ENCODE measurements around the gene EPB41L4A.
"Not testable (repeated sequence)": the region's sequence is repeated elsewhere in the genome, so short reads cannot be mapped to it uniquely, and the experiment has no call there.

The EPB41L4A gene

GRCh38 chr5:112208195-112208594 is 210.9 kb downstream of the EPB41L4A start:
- not testable (repeated sequence) for H3K4me3 ChIP-seq (ENCODE audit: low read depth, low read length); H3K9me3 ChIP-seq (ENCODE audit: control insufficient read depth, insufficient read depth, low read length); H3K9ac ChIP-seq (ENCODE audit: low read depth, low read length); H3K27ac ChIP-seq (ENCODE audit: low read depth, low read length); H3K36me3 ChIP-seq (ENCODE audit: control insufficient read depth, insufficient read depth, low read length); H3K27me3 ChIP-seq (ENCODE audit: control insufficient read depth, insufficient read depth, low read length)
- H3K4me1 ChIP-seq (ENCODE audit: control insufficient read depth, insufficient read depth, low read length), result peaks cover 31% of the 10 kb centered on the region

- Histone ChIP-seq H3K36me3 (ENCODE audit: control insufficient read depth, insufficient read depth, low read length) (no peaks in the 10 kb centered on the region), H3K27ac (ENCODE audit: low read depth, low read length) (peak overlapping the region; percentile 85), H3K27me3 (ENCODE audit: control insufficient read depth, insufficient read depth, low read length) (no peaks in the 10 kb centered on the region), H3K4me3 (ENCODE audit: low read depth, low read length) (peak overlapping the region; percentile 38), H3K9ac (ENCODE audit: low read depth, low read length) (peak overlapping the region; percentile 7; the same call in 1 of the 2 replicates), H3K4me1 (ENCODE audit: control insufficient read depth, insufficient read depth, low read length) (peaks cover 31% of the 10 kb centered on the region), H3K9me3 (ENCODE audit: control insufficient read depth, insufficient read depth, low read length) (no peaks in the 10 kb centered on the region)
Observed at GRCh38 chr5:112205846-112206245, 213.2 kb downstream of the EPB41L4A start.

DNA sequence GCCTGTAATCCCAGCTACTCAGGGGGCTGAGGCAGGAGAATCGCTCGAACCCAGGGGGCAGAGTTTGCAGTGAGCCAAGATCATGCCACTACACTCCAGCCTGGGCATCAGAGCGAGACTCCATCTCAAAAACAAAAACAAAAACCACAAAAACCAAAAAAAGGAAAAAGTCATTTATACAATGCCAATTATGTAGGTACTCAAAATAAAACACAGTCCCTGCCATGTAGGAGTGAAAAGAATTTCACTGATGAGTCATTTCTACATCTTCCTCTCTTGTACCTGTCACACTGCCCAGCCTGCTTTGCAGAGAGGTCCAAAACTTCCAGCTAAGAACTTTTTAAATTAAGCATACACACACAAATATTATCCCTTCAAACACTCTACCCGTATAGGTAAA is 215.8 kb downstream of the EPB41L4A start:
- Histone ChIP-seq H3K36me3 (ENCODE audit: control insufficient read depth, insufficient read depth, low read length) (no peaks in the 10 kb centered on the region), H3K9ac (ENCODE audit: low read depth, low read length) (no peak overlapping the region), H3K4me1 (ENCODE audit: control insufficient read depth, insufficient read depth, low read length) (peaks cover 31% of the 10 kb centered on the region), H3K27me3 (ENCODE audit: control insufficient read depth, insufficient read depth, low read length) (no peaks in the 10 kb centered on the region), H3K9me3 (ENCODE audit: control insufficient read depth, insufficient read depth, low read length) (no peaks in the 10 kb centered on the region), H3K4me3 (ENCODE audit: low read depth, low read length) (no peak overlapping the region), H3K27ac (ENCODE audit: low read depth, low read length) (no peak overlapping the region)

DNA sequence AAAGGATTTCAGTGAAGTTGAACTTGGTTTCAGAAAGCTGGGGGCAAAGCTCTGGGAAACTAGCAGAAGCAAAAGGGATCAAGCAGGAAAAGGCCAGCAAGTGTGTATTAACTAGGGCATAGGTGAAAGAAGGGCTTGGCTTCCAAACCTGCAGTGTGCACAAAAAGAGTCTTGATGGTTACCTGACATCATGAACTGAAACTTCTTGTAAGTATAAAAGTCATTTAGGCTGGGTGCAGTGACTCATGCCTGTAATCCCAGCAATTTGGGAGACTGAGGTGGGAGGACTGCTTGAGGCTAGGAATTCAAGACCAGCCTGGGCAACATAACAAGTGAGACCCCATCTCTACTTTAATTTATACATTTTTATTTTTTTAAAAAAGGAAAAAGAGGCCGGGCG is 216.4 kb downstream of the EPB41L4A start:
- Histone ChIP-seq H3K27ac (ENCODE audit: low read depth, low read length) (no peak overlapping the region), H3K36me3 (ENCODE audit: control insufficient read depth, insufficient read depth, low read length) (no peaks in the 10 kb centered on the region), H3K9me3 (ENCODE audit: control insufficient read depth, insufficient read depth, low read length) (no peaks in the 10 kb centered on the region), H3K9ac (ENCODE audit: low read depth, low read length) (no peak overlapping the region), H3K27me3 (ENCODE audit: control insufficient read depth, insufficient read depth, low read length) (no peaks in the 10 kb centered on the region), H3K4me1 (ENCODE audit: control insufficient read depth, insufficient read depth, low read length) (peaks cover 31% of the 10 kb centered on the region), H3K4me3 (ENCODE audit: low read depth, low read length) (no peak overlapping the region)

- no peaks in the 10 kb centered on the region for H3K36me3 ChIP-seq (ENCODE audit: control insufficient read depth, insufficient read depth, low read length)
- no peaks in the 10 kb centered on the region for H3K9me3 ChIP-seq (ENCODE audit: control insufficient read depth, insufficient read depth, low read length)
- no peak overlapping the region for H3K4me3 ChIP-seq (ENCODE audit: low read depth, low read length)
- peaks cover 21% of the 10 kb centered on the region for H3K4me1 ChIP-seq (ENCODE audit: control insufficient read depth, insufficient read depth, low read length)
- no peaks in the 10 kb centered on the region for H3K27me3 ChIP-seq (ENCODE audit: control insufficient read depth, insufficient read depth, low read length)
- H3K27ac ChIP-seq (ENCODE audit: low read depth, low read length), result no peak overlapping the region
- H3K9ac ChIP-seq (ENCODE audit: low read depth, low read length), result no peak overlapping the region
Observed at GRCh38 chr5:112201141-112201540, 217.9 kb downstream of the EPB41L4A start.

DNA sequence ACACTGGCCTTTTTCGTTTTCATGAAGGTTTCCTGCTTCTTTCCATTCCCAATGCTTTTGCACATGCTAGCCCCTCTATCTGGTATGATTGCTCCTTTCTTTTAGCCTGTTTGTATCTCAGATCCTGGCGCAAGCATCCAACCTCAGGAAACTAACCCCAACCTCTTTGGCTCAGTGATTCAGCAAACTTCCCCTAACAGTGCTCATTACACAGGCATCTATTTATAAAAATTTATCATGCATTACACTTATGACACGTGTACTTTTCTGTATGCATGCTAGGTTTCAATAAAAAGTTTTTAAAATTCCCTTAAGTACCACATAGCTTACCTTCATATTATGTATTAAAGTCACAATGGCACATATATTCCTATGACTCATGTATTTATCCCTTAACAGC is 218.9 kb downstream of the EPB41L4A start:
- H3K27me3 ChIP-seq (ENCODE audit: control insufficient read depth, insufficient read depth, low read length), result no peaks in the 10 kb centered on the region
- no peaks in the 10 kb centered on the region for H3K36me3 ChIP-seq (ENCODE audit: control insufficient read depth, insufficient read depth, low read length)
- peaks cover 11% of the 10 kb centered on the region for H3K4me1 ChIP-seq (ENCODE audit: control insufficient read depth, insufficient read depth, low read length)
- no peak overlapping the region for H3K4me3 ChIP-seq (ENCODE audit: low read depth, low read length)
- H3K9me3 ChIP-seq (ENCODE audit: control insufficient read depth, insufficient read depth, low read length), result no peaks in the 10 kb centered on the region
- H3K9ac ChIP-seq (ENCODE audit: low read depth, low read length), result no peak overlapping the region
- H3K27ac ChIP-seq (ENCODE audit: low read depth, low read length), result no peak overlapping the region

DNA sequence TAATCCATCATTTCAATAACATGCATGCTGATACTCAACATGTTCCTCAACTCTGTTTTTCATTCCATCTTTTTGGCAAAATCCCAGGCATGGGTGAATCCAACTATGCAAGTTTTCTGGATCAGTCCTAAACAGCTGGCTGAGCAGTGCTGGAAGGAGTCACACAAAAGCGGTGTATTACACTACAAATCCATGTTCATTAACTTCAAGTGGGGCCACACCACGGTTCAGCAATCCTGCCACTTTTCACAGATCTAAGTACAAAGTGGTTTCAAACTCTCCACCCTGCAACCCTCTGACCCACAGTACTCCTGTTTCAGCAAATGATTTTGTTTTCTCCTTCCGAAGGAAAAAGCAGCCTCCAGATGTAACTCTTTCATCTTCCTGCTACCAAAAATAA is 222.5 kb downstream of the EPB41L4A start:
- no peaks in the 10 kb centered on the region for H3K36me3 ChIP-seq (ENCODE audit: control insufficient read depth, insufficient read depth, low read length)
- no peaks in the 10 kb centered on the region for H3K4me1 ChIP-seq (ENCODE audit: control insufficient read depth, insufficient read depth, low read length)
- H3K4me3 ChIP-seq (ENCODE audit: low read depth, low read length), result no peak overlapping the region
- no peak overlapping the region for H3K9ac ChIP-seq (ENCODE audit: low read depth, low read length)
- H3K27ac ChIP-seq (ENCODE audit: low read depth, low read length), result no peak overlapping the region
- no peaks in the 10 kb centered on the region for H3K9me3 ChIP-seq (ENCODE audit: control insufficient read depth, insufficient read depth, low read length)
- no peaks in the 10 kb centered on the region for H3K27me3 ChIP-seq (ENCODE audit: control insufficient read depth, insufficient read depth, low read length)

GRCh38 chr5:112195924-112196323 is 223.2 kb downstream of the EPB41L4A start:
- no peak overlapping the region for H3K9ac ChIP-seq (ENCODE audit: low read depth, low read length)
- H3K36me3 ChIP-seq (ENCODE audit: control insufficient read depth, insufficient read depth, low read length), result no peaks in the 10 kb centered on the region
- no peak overlapping the region for H3K27ac ChIP-seq (ENCODE audit: low read depth, low read length)
- no peak overlapping the region for H3K4me3 ChIP-seq (ENCODE audit: low read depth, low read length)
- H3K27me3 ChIP-seq (ENCODE audit: control insufficient read depth, insufficient read depth, low read length), result no peaks in the 10 kb centered on the region
- no peaks in the 10 kb centered on the region for H3K4me1 ChIP-seq (ENCODE audit: control insufficient read depth, insufficient read depth, low read length)
- no peaks in the 10 kb centered on the region for H3K9me3 ChIP-seq (ENCODE audit: control insufficient read depth, insufficient read depth, low read length)

DNA sequence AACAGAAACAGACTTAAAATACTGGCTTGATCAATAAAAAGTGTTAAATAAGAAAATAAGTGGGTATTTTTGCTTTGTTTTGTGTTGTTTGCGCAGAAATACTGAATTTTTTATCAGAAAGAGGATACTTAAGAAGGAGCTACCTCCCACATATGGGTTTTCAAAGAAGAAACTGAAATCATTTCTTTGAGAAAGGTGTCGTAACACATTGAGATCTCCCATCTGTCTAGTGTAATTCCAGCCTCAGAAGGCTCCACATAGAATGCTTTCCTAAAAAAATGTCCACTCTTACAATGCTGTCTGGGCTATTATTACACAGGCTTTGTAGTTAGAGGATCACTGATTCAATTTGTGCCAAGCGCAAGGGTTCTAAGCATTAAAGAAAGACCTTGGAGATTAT is 226.2 kb downstream of the EPB41L4A start:
- Histone ChIP-seq H3K9ac (ENCODE audit: low read depth, low read length) (no peak overlapping the region), H3K4me3 (ENCODE audit: low read depth, low read length) (no peak overlapping the region), H3K36me3 (ENCODE audit: control insufficient read depth, insufficient read depth, low read length) (no peaks in the 10 kb centered on the region), H3K27ac (ENCODE audit: low read depth, low read length) (no peak overlapping the region), H3K9me3 (ENCODE audit: control insufficient read depth, insufficient read depth, low read length) (no peaks in the 10 kb centered on the region), H3K27me3 (ENCODE audit: control insufficient read depth, insufficient read depth, low read length) (no peaks in the 10 kb centered on the region), H3K4me1 (ENCODE audit: control insufficient read depth, insufficient read depth, low read length) (no peaks in the 10 kb centered on the region)

DNA sequence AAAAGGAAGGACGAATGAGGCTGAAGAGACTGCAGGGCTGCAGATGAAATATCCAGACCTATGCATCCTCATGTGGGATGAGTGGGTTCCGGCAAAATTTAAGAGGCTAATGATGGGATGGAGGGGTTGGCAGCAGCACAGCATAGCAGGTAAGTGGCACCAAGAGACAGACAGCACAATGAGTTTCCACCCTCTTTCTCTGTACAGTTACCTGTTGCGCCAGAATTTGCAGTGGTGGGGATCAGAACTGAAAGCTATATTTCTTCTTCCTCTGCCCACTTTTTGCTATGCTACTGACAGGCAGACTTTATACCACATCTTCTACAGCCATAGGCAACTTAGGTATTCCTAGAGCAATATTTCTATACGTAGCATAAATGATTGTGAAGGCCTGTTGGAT is 227.0 kb downstream of the EPB41L4A start:
- H3K27ac ChIP-seq (ENCODE audit: low read depth, low read length), result no peak overlapping the region
- no peaks in the 10 kb centered on the region for H3K9me3 ChIP-seq (ENCODE audit: control insufficient read depth, insufficient read depth, low read length)
- no peaks in the 10 kb centered on the region for H3K4me1 ChIP-seq (ENCODE audit: control insufficient read depth, insufficient read depth, low read length)
- H3K4me3 ChIP-seq (ENCODE audit: low read depth, low read length), result no peak overlapping the region
- H3K9ac ChIP-seq (ENCODE audit: low read depth, low read length), result no peak overlapping the region
- no peaks in the 10 kb centered on the region for H3K36me3 ChIP-seq (ENCODE audit: control insufficient read depth, insufficient read depth, low read length)
- no peaks in the 10 kb centered on the region for H3K27me3 ChIP-seq (ENCODE audit: control insufficient read depth, insufficient read depth, low read length)

- Histone ChIP-seq H3K9me3 (ENCODE audit: control insufficient read depth, insufficient read depth, low read length) (no peaks in the 10 kb centered on the region), H3K4me1 (ENCODE audit: control insufficient read depth, insufficient read depth, low read length) (no peaks in the 10 kb centered on the region), H3K27ac (ENCODE audit: low read depth, low read length) (no peak overlapping the region), H3K9ac (ENCODE audit: low read depth, low read length) (no peak overlapping the region), H3K27me3 (ENCODE audit: control insufficient read depth, insufficient read depth, low read length) (no peaks in the 10 kb centered on the region), H3K4me3 (ENCODE audit: low read depth, low read length) (no peak overlapping the region), H3K36me3 (ENCODE audit: control insufficient read depth, insufficient read depth, low read length) (no peaks in the 10 kb centered on the region)
Observed at GRCh38 chr5:112189391-112189790, 229.7 kb downstream of the EPB41L4A start.

DNA sequence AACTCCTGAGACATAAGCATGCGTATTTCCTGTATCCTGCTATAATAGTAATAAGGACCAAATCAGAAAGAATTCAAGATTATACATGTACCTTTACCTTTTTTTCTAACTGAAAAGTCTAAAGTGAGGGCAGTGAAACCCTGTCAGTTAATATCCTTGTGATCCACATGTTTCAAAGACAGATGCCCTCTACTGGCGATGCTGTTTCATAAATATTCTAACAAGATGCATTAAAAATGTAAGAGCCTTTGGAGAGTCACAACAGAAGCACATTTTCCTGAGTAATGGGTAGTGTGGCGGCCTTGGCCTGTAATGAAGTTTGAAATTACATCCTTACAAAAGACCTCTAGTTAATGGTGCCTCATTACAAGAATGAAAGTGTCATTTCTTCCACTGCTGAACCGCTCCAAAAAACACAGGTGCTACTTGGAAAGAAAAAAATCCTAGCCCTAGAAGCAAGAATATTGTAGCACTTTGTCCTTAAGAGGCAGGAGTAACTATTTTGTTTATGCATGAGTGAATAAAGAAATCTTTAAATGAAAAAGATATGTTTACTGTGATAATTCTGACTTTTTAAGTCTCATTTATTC is 232.6 kb downstream of the EPB41L4A start:
- H3K27me3 ChIP-seq (ENCODE audit: control insufficient read depth, insufficient read depth, low read length), result no peaks in the 10 kb centered on the region
- H3K9me3 ChIP-seq (ENCODE audit: control insufficient read depth, insufficient read depth, low read length), result no peaks in the 10 kb centered on the region
- H3K27ac ChIP-seq (ENCODE audit: low read depth, low read length), result no peak overlapping the region

More for the DNA sequence above, 232.6 kb downstream of the EPB41L4A start:
- Histone ChIP-seq H3K4me1 (ENCODE audit: control insufficient read depth, insufficient read depth, low read length) (0 out of 2 replicates have a peak, but pooled peaks cover 8% of the 10 kb centered on the region), H3K4me3 (ENCODE audit: low read depth, low read length) (no peak overlapping the region), H3K36me3 (ENCODE audit: control insufficient read depth, insufficient read depth, low read length) (no peaks in the 10 kb centered on the region), H3K9ac (ENCODE audit: low read depth, low read length) (no peak overlapping the region)

All from HUES48 (cell line).